Measurements from ENCODE around the gene TMEM50B.

Gene TMEM50B

DNA sequence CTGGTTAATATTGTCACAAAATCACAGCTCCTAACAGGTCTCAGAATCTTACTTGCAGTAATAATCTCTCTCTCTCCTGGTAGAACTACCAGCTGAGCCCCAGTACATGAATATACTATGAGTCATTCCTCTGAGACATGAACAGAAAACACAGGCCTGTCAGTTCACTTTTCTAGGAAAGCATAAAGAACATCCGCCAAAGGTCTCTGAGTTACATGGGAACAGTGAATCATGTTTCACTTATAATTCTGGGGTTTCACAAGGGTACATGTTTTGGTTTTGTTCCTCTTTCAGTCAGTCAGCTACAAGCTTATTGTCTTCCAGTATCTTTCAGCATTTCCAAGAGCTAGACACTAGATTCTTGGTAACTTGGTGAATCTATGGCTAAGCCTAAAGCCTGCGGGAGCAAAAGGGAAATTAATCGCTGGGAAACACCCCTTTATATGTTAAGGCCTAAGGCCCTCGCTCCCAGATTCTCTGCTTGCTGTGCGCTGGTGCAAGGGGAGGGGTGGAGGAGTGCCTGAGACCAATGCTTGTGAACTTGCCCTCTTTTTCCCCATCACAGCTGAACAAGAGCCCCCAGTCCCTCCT is 44.9 kb downstream of the TMEM50B start:
- Histone ChIP-seq H4K20me1 (ENCODE audit: insufficient read depth, low read length) (no peaks in the 10 kb centered on the region), H3K4me1 (ENCODE audit: insufficient read depth, low read length) (no peaks in the 10 kb centered on the region), H3K4me2 (ENCODE audit: insufficient read depth, low read length) (no peak overlapping the region), H3K27me3 (ENCODE audit: insufficient read depth, low read length, poor library complexity) (no peaks in the 10 kb centered on the region), H3K9ac (ENCODE audit: low read depth, low read length) (no peak overlapping the region), H3K9me3 (ENCODE audit: insufficient read depth, low read length, severe bottlenecking) (no peaks in the 10 kb centered on the region), H3K27ac (ENCODE audit: low read length) (no peak overlapping the region), H3K79me2 (ENCODE audit: insufficient read depth, low read length) (no peaks in the 10 kb centered on the region), H2AFZ (ENCODE audit: low read depth, low read length) (no peak overlapping the region), H3K4me3 (ENCODE audit: low read depth in 1 of 2, low read length in 2 of 2) (no peak overlapping the region), H3K36me3 (ENCODE audit: insufficient read depth, low read length) (peaks cover 64% of the 10 kb centered on the region)
- TF ChIP-seq, protein P1, sequence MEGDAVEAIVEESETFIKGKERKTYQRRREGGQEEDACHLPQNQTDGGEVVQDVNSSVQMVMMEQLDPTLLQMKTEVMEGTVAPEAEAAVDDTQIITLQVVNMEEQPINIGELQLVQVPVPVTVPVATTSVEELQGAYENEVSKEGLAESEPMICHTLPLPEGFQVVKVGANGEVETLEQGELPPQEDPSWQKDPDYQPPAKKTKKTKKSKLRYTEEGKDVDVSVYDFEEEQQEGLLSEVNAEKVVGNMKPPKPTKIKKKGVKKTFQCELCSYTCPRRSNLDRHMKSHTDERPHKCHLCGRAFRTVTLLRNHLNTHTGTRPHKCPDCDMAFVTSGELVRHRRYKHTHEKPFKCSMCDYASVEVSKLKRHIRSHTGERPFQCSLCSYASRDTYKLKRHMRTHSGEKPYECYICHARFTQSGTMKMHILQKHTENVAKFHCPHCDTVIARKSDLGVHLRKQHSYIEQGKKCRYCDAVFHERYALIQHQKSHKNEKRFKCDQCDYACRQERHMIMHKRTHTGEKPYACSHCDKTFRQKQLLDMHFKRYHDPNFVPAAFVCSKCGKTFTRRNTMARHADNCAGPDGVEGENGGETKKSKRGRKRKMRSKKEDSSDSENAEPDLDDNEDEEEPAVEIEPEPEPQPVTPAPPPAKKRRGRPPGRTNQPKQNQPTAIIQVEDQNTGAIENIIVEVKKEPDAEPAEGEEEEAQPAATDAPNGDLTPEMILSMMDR (IDR thresholded peaks at IDR 0.05; ENCODE audit: borderline replicate concordance, extremely low read depth, low read length, poor library complexity, severe bottlenecking), result no peak
- ATAC-seq (ENCODE audit: insufficient read depth, low read depth) (no peak), DNase-seq (no peak)

DNA sequence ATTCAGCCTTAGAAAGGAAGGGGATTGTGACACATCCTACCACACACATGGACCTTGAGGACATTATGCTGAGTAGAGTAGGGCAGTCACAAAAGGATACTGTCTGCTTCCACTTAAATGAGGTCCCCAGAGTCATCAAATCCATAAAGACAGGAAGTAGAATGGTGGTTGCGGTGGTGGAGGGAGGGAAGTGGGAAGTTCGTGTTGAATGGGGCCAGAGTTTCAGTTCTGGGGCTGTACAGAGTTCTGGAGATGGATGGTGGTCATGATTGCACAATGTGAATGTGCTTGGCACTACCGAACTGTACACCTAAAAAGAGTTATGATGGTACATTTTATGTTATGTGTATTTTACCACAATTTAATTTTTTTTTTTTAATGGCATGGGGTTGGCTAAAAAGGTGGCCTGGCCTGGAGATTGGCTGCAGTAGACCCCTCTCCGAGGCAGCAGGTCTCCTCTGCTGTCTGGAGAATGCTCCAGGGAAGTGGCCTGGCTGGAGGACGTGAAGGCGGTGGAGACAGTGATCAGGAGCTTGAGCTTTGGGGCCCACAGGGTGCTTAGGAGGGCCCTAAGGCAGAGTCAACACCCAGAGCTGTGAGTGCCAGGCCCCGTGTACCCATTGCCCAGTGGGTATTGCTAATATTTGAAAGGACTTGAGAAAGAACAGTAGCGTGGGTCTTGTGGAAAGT is 46.2 kb downstream of the TMEM50B start:
- no peak overlapping the region for H3K27ac ChIP-seq (ENCODE audit: low read length)
- H3K27me3 ChIP-seq (ENCODE audit: insufficient read depth, low read length, poor library complexity), result no peaks in the 10 kb centered on the region
- H3K4me3 ChIP-seq (ENCODE audit: low read depth in 1 of 2, low read length in 2 of 2), result no peak overlapping the region
- DNase-seq (no peak), ATAC-seq (ENCODE audit: insufficient read depth, low read depth) (no peak)
- no peaks in the 10 kb centered on the region for H4K20me1 ChIP-seq (ENCODE audit: insufficient read depth, low read length)
- H3K9me3 ChIP-seq (ENCODE audit: insufficient read depth, low read length, severe bottlenecking), result no peaks in the 10 kb centered on the region
- TF ChIP-seq, protein P1 (IDR thresholded peaks at IDR 0.05; ENCODE audit: borderline replicate concordance, extremely low read depth, low read length, poor library complexity, severe bottlenecking), result no peak
- no peak for TF ChIP-seq EZH2 (IDR thresholded peaks at IDR 0.05; ENCODE audit: borderline replicate concordance, low read depth, low read length, severe bottlenecking)
- H3K36me3 ChIP-seq (ENCODE audit: insufficient read depth, low read length), result peaks cover 77% of the 10 kb centered on the region
- no peaks in the 10 kb centered on the region for H3K79me2 ChIP-seq (ENCODE audit: insufficient read depth, low read length)
- no peak overlapping the region for H2AFZ ChIP-seq (ENCODE audit: low read depth, low read length)
- H3K4me1 ChIP-seq (ENCODE audit: insufficient read depth, low read length), result no peaks in the 10 kb centered on the region
- H3K9ac ChIP-seq (ENCODE audit: low read depth, low read length), result no peak overlapping the region
- no peak overlapping the region for H3K4me2 ChIP-seq (ENCODE audit: insufficient read depth, low read length)

DNA sequence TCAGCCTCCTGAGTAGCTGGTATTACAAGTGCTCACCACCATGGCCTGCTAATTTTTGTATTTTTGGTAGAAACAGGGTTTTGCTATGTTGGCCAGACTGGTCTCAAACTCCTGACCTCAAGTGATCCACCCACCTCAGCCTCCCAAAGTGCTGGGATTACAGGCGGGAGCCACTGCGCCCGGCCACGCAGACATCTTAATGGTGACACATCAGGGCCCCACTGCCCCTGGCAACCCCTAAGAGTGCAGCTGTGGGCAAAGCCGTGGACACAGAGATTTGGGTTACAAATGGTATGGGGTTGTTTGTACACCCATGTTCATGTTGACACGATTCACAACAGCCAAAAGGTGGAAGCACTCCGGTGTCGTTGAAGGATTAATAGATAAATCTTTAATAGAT is 46.8 kb downstream of the TMEM50B start:
- H3K4me2 ChIP-seq (ENCODE audit: insufficient read depth, low read length), result no peak overlapping the region
- H3K4me3 ChIP-seq (ENCODE audit: low read depth in 1 of 2, low read length in 2 of 2), result no peak overlapping the region
- H3K4me1 ChIP-seq (ENCODE audit: insufficient read depth, low read length), result no peaks in the 10 kb centered on the region
- no peaks in the 10 kb centered on the region for H3K27me3 ChIP-seq (ENCODE audit: insufficient read depth, low read length, poor library complexity)
- no peak overlapping the region for H2AFZ ChIP-seq (ENCODE audit: low read depth, low read length)
- H3K79me2 ChIP-seq (ENCODE audit: insufficient read depth, low read length), result no peaks in the 10 kb centered on the region
- no peak for TF ChIP-seq EZH2 (IDR thresholded peaks at IDR 0.05; ENCODE audit: borderline replicate concordance, low read depth, low read length, severe bottlenecking)
- TF ChIP-seq, protein P1 (IDR thresholded peaks at IDR 0.05; ENCODE audit: borderline replicate concordance, extremely low read depth, low read length, poor library complexity, severe bottlenecking), result no peak
- DNase-seq (no peak), ATAC-seq (ENCODE audit: insufficient read depth, low read depth) (no peak)
- no peaks in the 10 kb centered on the region for H4K20me1 ChIP-seq (ENCODE audit: insufficient read depth, low read length)
- H3K9me3 ChIP-seq (ENCODE audit: insufficient read depth, low read length, severe bottlenecking), result no peaks in the 10 kb centered on the region
- H3K36me3 ChIP-seq (ENCODE audit: insufficient read depth, low read length), result peaks cover 83% of the 10 kb centered on the region
- H3K27ac ChIP-seq (ENCODE audit: low read length), result no peak overlapping the region
- no peak overlapping the region for H3K9ac ChIP-seq (ENCODE audit: low read depth, low read length)
